H4 (cell line): ENCODE data around the gene C10orf120. TPM values are rescaled to one million over a fixed set of nuclear protein-coding genes. Genes with fewer than 3 reads are reported as not detected.

ENCODE experiments used
- DNase-seq: peaks from one replicate; pipeline ENCODE4 v3.0.0-alpha.2; 2015; ENCODE audit warnings: low spot score
- total RNA-seq: library from RNA; depleted of rRNA; stranded (reverse); fragments of >200 nt; shearing (Covaris generic); gene quantifications from 2 replicates; pipeline ENCODE4 v1.2.3, GENCODE V29; 2014; rRNA removed

C10orf120 gene
- not detected in 2 replicates for total RNA-seq

DNA sequence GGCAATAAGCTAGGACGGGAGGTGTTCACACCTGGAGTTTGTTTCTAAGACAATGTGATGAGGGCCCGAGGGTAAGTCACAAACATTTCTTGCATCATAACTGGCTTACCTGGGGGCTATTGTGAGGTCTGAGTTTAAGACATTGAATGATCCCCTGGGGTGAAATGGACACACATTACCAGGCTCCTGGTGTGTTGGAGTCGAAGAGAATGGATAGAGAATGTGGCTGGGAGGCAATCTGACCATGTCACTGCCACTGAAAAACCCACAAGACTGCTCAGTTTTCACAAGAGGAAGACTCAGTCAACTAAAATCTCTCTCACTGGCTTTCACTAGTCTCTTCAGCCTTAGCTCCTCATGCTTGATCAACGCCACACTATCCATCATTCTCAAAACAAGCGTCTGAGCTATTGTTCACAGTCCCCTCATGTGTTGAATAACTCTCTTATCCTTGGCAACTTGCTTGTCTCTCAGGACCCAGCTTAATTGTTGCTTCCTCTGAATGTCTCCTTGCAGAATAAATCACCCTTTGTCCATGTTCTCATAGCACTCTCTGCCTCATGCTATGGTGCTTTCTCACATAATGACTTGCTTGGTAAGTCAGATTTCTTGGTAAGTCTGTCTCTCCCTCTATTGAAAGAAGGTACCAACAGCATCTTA lies at the start of gene C10orf120:
TSS of gene C10orf120 (minus strand) at position 51 of the 660 bp plus-strand sequence. CDS start 56 bp downstream, outside the sequence.
- DNase-seq, result no peak

DNA sequence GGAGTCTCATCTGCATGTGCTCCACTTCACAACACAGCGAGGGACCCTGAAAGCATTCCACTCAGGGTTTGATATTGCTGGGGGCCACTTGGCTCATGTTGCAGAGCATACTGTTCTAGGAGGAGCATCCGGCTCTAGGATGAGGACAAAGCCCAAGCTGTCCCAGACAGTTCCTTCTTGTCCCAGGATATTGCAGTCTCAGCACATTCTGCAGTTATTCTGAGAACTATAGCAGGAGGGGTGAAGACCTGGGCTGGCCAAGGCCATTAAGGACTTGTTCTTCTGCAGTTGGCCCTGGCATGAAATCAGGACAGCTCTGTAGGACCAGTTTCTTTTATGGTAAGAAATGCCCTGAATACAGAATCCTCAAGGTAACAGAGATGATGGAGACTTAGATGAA lies 48.9 kb upstream of the C10orf120 start:
- no peak for DNase-seq

DNA sequence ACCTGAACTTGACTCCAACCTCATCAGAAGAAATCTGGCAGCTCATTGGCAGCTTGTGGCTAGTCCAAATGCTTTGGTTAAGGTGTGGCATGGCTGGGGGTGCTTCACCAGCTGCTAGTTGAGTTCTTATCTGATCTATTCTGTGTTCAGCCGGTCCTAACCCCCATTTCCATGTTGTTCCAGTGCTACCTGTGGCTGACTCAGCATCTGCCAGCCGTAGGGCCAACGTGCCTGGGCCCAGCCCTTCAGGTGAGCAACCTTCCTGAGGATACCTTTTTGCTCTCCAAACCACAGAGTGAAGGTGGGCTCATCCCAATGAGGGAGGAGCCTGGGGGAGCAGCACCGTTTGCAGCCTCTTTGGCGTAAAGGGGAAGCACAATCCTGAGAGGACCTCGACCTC lies 46.8 kb upstream of the C10orf120 start:
- DNase-seq, result no peak

DNA sequence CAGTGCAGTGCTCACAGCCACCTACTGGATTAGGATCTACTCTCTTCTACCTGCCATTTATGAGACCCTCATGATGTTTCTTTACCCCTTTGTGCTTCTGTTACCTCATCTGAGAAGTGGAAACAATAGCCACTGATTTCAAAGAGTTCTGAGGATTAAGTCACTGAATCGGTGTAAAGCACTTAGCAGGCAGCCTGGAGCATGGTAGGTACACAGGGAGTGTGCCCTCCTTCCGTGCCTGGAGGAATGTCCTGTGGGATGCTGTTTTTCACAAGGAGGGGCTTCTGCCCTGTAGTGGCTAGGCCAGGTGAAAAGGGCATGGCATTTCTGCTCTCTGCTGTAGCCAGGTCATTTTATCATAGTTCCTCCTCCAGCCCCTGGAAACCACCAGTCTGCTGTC lies 44.6 kb upstream of the C10orf120 start:
- DNase-seq, result no peak

DNA sequence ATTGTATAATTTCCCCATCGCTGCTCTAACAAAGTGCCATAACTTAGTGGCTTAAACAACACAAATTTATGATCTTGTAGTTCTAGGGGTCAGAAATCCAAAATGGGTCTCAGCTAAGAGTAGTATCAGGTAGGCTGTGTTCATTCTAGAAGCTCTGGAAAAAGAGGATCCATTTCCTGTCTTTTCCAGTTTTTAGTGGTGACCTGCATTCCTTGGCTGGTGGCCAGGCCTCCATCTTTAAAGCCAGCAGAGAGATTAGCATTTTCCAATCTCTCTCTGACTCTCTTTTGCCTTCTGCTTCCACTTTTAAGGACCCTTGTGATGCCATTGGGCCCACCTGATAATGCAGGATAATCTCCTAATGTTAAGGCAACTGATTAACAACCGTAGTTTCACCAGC lies 41.0 kb upstream of the C10orf120 start:
- no peak for DNase-seq

DNA sequence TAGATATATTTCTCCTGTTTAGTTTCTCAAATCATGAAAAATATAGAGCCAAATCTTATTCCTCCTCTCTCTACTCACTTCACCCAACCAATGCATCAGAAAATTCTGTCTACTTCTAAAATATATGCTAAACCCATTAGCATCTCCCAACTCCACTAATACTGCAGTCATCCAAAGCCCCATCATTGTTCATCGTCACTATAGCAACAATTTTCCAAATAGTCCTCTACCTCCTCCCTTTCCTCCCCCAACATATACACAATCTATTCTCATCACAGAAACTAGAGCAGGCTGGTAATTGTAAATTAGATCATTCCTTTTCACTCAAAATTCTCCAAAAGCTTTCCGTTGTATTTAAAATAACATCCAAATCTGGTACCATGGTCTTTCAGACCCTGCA lies 38.4 kb upstream of the C10orf120 start:
- no peak for DNase-seq

DNA sequence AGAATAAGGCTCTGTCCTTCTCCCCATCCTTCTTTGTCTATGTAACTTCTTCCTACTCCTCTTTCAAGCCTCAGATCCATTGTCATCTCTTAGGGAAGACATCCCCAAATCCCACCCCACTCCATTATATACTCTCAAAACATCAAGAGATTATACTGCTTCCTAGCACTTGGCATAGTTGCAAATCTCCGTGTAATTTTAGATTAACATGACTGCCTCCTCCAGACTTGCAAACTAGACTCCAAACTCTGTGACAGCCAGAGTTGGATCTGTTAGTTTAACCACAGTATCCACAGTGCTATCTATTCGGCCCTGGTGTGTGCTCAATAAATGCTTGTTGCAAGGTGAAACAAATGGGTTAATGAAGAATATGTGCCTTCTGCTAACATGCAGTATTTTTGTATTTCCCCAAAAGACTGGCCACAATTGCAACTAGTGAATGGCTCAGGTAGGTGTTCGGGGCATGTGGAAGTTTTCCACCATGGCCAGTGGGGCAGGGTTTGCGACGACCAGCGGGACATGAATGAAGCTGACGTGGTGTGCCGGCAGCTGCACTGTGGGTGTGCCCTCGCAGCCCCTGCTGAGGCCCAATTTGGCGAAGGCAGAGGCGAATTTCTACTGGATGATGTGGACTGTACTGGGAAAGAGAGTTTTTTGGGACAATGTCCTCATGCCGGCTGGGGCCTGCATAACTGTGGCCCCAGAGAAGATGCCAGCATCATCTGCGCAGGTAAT lies 34.5 kb upstream of the C10orf120 start:
- no peak for DNase-seq

DNA sequence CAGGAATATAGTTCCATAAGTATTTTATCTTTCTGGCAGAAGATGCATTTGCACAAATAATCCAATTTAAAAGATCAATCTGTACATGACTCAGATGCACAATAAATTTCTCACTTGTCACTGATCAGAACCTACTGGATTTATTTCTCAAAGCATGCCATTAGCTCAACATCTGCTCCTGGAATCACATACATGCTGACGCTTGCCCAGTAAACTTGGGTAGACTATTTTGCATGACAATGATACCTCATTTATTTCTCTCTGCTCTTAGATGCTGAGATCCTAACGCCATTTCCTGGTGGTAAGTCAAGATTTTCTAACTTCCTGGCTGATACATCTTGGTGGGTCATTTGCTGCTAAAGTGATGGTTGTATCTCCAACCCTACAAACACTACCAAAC lies 33.8 kb upstream of the C10orf120 start:
- no peak for DNase-seq

DNA sequence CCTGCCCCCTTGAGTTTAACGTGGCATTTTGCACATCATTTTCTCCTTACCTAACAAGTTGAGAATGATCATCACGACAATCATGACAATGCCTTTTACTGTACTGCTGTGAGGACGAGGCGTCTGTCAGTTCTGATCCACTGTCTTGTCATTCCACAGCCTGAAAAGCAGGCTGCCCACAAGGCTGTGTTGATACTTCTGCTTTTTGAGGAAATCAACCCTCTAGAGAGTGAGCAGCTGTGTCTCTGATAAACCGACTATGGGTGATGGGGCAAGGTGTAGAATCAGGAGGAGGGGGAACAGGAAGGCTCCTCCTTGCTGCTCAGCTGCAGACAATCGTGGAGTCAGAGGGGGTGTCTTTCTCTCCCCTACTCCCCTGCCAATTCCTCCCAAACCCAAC lies 30.6 kb upstream of the C10orf120 start:
- DNase-seq, result no peak

DNA sequence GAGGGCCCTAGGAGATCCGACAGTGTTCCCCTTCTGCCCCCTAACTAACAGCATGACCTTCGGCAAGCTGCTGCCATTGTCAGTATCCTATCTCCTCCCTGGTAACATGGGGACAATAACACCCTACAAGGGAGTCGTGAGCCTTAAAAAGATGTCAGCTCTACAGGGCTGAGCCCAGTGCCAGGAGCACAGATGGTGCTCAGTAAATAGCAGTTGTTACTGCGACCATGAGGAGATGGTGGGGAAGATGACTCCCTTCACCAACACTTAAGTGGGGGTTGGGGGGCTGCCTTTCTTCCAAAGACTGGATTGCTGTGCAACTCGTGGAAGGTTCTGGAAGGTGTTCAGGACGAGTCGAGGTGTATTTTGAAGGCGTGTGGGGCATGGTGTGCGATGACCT lies 29.5 kb upstream of the C10orf120 start:
- no peak for DNase-seq

DNA sequence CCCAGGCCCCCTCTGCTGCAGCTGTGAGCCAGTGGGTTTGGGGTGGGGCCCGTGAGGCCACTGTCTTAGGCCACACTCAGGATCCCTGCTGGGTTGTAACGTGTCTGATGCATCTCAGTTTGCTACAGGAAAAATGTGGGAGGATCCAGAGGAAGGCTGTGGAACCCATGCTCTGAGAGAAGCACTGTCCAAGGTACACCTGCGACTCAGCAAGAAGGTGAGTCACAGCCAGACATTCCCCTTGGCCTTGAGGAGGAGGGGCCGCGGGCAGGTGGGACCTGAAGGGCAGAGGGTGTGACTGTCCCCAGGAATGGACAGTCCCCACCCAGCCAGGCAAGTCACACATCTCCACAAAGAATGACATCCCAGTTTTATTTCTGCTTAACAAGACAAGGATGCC lies 27.8 kb upstream of the C10orf120 start:
- no peak for DNase-seq

DNA sequence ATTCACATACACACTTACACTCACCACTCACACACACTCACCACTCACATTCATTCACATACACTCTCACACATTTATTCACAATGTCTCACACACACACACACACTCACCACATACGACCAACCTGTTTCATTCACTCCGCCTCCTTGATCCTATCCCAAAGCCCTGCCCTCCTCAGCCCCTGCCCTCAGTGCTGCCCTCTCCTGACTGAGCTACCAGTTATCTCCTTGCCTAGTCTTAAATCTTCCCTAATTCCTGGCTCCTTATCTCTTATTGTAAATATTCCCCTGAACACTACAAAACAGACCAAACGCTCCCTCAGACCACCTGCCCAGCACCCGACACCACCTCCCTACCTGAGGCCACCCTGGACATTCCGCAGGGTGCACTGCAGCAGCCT lies 26.1 kb upstream of the C10orf120 start:
- DNase-seq, result no peak

DNA sequence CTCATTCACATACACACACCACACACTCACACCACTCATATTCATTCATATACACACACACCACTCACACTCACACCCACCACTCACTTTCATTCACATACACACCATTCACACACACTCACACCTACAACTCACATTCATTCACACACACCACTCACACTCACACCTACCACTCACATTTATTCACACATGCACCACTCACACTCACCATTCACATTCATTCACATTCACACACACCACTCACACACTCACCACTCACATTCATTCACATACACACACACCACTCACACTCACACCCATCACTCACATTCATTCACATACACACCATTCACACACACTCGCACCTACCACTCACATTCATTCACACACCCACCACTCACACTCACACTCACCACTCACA lies 25.4 kb upstream of the C10orf120 start:
- no peak for DNase-seq

DNA sequence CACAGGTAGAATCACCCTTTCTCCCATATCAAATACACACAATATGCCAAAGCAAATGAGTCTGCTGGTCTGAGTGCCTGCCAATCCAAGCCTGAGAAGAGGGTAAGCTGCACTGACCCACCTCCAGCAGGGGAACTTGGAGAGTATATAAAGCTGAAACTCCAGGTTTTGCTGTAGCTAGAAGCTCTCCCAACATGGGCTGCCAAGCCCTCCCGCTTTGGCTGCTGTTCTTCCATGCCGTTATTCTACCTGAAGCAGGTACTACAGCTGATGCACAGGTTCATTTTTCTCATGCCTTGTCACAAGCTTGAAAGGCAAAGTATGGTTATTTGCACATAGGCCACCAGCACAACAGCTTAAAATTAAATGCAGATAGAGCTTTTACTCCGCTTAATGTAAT lies 21.5 kb upstream of the C10orf120 start:
- no peak for DNase-seq

DNA sequence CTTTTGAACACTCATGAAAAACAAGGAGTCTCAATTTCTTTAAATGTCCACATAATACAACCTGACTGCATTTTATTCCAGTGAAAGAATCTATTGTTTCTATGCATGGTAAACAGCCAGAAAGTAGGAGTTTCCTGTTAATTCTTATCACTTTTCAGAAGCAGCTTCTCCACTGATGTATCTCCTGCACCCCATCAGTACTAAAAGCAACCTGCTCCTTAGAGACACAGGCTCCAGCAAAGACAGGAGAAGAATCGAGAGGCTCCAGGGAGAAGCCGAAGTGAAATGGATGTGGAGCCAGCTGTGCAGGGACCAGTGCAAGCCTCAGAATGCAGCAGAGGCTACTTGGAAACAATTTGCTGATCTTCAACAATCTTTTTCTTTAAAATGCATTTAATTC lies 16.4 kb upstream of the C10orf120 start:
- DNase-seq, result no peak

DNA sequence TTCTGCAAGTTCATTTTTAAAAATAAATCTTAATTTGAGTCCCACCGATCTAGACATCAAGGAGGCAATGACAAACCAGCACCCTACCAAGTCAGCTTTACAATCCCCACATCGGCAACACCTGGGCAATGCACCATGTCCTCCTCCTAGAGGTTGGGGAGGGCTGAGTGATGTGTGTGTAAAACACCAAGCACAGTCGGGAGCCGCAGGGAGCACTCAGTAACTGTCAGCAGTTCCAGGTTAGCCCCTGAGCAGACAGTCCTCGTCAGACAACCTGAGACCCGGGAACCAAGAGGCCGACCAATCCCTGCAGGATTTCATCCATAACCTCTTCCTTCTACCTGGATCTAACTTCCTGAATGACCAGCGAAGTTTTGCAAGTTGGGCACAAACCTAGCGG lies 15.9 kb upstream of the C10orf120 start:
- no peak for DNase-seq

DNA sequence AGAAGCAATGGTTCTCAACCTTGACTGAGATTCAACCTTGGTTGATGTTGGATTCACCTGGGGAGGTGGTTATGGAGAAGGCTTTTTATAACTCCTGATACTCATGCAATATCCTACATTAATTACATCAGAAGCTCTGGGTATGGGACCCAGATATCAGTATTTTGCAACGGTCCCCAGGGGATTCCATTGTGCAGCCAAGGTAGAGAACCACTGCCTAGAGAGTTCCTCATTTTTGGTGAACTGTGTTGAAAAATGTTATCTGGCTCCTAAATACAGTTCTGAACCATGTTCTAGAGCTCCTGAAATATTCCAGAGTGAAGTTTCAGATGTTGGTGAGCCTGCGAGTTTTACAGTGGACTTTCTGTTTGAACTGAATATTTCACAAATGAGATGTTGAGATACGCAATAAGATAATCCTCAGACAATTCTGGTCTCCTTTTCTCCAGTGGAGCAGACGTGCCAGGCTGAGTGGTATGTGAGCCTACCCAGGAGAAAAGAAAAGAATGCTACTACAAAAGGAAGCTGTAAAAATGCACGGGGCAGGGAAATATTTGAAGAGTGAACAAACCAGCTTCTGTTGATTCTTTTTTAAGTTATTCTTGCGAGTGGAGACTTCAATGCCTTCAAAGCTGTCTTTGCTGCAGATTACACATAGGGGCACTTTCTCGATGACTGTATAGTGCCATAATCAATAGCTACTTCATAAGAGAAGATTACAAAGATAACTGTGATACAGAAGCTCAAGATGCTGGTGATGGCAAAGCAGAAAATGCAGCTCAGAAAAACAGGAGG lies 13.6 kb upstream of the C10orf120 start:
- no peak for DNase-seq

DNA sequence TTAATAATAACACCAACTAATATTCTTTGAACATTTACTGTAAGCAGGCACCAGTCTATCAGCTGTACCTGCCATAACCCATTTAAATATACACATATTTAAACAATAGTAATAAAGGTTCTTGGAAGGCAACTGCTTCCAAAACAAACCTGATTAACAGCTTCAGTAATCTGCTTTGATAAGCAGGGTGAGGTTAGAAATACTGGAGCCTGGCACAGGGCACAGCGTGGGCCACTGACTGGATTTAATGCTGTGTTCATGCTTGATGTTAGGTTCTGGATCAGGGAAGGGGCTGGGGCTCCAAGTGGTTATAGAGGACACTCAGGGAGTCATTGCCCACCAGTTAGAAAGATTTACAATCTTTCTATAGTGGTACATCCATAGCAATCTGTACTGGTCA lies 10.9 kb upstream of the C10orf120 start:
- no peak for DNase-seq

DNA sequence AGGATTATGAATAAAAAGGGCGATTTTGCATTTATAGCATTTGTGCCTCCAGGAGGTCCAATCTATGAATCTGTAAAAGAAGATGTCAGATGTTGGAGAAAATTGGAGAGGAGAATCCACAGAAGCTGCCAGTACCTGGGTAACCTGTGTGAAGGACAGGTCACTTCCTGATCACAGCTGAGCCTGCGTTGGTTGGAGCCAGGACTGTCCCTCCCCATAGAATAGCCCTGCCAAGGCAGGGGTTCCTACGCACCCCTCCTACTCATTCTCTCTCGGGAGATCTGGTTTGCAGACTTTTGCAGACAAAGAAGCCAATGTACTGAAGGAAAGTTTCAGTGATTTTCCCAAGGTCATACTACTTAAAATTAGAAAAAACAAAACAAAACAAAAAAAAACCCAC lies 10.3 kb upstream of the C10orf120 start:
- no peak for DNase-seq

DNA sequence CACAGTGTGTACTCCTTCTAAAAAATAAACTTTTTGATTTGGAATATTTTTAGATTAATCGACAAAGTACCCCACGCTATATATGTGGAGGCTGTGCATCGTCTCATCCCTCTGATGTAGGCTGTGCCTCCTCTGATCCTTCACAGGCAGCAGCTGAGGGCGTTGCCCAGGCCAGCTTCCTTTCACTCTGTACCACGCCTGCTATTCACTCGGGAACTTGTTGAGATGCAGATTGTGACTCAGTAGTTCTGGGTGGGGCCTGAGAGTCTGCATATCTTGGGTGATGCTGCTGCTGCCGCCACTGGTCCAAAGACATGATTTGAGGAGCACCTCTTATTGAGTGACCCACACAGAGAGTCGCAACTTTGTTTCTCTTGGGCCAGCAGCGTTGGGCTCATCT lies 7.9 kb upstream of the C10orf120 start:
- no peak for DNase-seq

DNA sequence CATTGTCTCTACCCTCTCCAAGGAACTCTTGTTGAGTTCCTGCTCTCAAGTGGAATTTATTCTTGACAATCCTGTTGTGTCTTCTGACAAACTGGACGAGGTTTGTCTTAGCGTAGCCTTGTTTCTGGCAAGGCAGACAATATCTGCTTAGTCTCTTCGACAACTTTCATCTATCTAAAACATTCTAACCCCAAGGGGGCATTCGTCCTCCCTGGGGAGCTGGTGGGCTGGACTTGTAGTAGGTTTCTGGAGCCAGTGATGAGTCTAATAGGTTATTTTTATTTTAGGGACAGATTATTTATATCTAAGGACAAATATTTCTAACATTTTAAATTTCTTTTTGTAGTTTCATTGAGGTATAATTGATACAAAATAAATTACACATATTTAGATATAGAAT lies 7.3 kb upstream of the C10orf120 start:
- DNase-seq, result no peak

DNA sequence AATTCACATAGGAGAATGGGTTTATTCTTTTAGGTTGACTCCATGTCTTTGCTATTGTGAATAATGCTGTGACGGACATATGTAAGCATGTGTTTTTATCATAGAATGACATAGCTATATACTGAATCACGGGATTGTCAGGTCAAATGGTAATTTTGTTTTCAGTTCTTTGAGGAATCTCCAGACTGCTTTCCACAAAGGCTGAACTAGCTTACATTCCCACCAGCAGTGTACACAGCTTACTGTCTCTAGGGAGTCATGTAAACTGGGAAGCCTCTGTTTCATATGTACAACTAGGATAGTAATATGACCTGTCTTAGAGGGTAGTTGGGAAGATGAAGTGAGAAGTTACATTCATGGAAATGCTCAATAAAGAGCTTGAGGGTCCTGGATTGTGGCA lies 6.8 kb upstream of the C10orf120 start:
- DNase-seq, result no peak
